Hepatocyte (in vitro differentiated cells): Measurements from ENCODE around the gene PLBD2. TPM values are rescaled to one million over a fixed set of nuclear protein-coding genes. Genes with fewer than 3 reads are reported as not detected.

Experiments
- DNase-seq: peaks from one replicate; pipeline ENCODE4 v3.0.0-alpha.2; 2016; ENCODE audit warnings: low spot score
- H2AFZ ChIP-seq: fragments of 200-600 bp; sonication (generic); 2 replicates; pipeline ENCODE4 v1.6.0; 2016; ENCODE audit warnings: antibody characterized with exemption, mild to moderate bottlenecking
- H3K27ac ChIP-seq: fragments of 200-600 bp; sonication (generic); 2 replicates; pipeline ENCODE4 v1.5.1; 2016; ENCODE audit warnings: mild to moderate bottlenecking
- H3K27me3 ChIP-seq: fragments of 200-600 bp; sonication (generic); 2 replicates; pipeline ENCODE4 v1.6.1; 2016
- H3K36me3 ChIP-seq: fragments of 200-600 bp; sonication (generic); replicated peaks from 2 replicates; pipeline ENCODE4 v1.5.1; 2016; ENCODE audit warnings: low read depth; ENCODE audit not compliant: insufficient read depth
- H3K4me1 ChIP-seq: fragments of 200-600 bp; sonication (generic); 2 replicates; pipeline ENCODE4 v1.5.1; 2016; ENCODE audit warnings: mild to moderate bottlenecking, moderate library complexity; ENCODE audit not compliant: insufficient read depth
- H3K4me2 ChIP-seq: fragments of 200-600 bp; sonication (generic); 2 replicates; pipeline ENCODE4 v1.6.0; 2016
- H3K4me3 ChIP-seq: fragments of 200-600 bp; sonication (generic); 2 replicates; pipeline ENCODE4 v1.5.1; 2016; ENCODE audit warnings: mild to moderate bottlenecking
- H3K79me2 ChIP-seq: fragments of 200-600 bp; sonication (generic); 2 replicates; pipeline ENCODE4 v1.6.0; 2017; ENCODE audit warnings: mild to moderate bottlenecking
- H3K9me2 ChIP-seq: fragments of 200-600 bp; sonication (generic); replicated peaks from 2 replicates; pipeline ENCODE4 v1.6.0; 2017; ENCODE audit warnings: mild to moderate bottlenecking; ENCODE audit not compliant: insufficient read depth
- H3K9me3 ChIP-seq: fragments of 200-600 bp; sonication (generic); 2 replicates; pipeline ENCODE4 v1.5.1; 2016; ENCODE audit warnings: low read depth, mild to moderate bottlenecking
- H4K20me1 ChIP-seq: fragments of 200-600 bp; sonication (generic); 2 replicates; pipeline ENCODE4 v1.6.0; 2016; ENCODE audit warnings: mild to moderate bottlenecking; ENCODE audit not compliant: insufficient read depth, poor library complexity, severe bottlenecking
- EZH2 ChIP-seq: fragments of 200-600 bp; sonication (generic); IDR thresholded peaks from 2 replicates; pipeline ENCODE4 v1.6.1; 2016; ENCODE audit warnings: antibody characterized with exemption, mild to moderate bottlenecking, borderline replicate concordance
- EZH2phosphoT487 ChIP-seq: fragments of 200-600 bp; sonication (generic); IDR thresholded peaks from one replicate; pipeline ENCODE4 v1.6.1; 2018; ENCODE audit warnings: antibody characterized with exemption, mild to moderate bottlenecking, low read depth, moderate library complexity; ENCODE audit not compliant: unreplicated experiment, severe bottlenecking
- WGBS: methylation state at CpG from one replicate; pipeline ENCODE4 v1.1.6; 2016; ENCODE audit warnings: low lambda C conversion rate; ENCODE audit errors: missing lambda C conversion rate; 5-methylcytosine and 5-hydroxymethylcytosine counted together
- polyA plus RNA-seq: library from polyadenylated mRNA; unstranded; fragments of >200 nt; fragmentation: Nextera tagmentation; extraction: Ambion mirVana; gene quantifications from 2 replicates; pipeline ENCODE4 v1.2.1, GENCODE V29; 2016
- total RNA-seq: library from RNA; depleted of rRNA; stranded (reverse); fragments of >200 nt; gene quantifications from 2 replicates; pipeline ENCODE4 v1.2.3, GENCODE V29; 2014
- TF ChIP-seq, protein P1 (sequence below): fragments of 200-600 bp; sonication (generic); IDR thresholded peaks from 2 replicates; pipeline ENCODE4 v1.5.1; 2016; ENCODE audit warnings: antibody characterized with exemption, mild to moderate bottlenecking; ENCODE audit not compliant: poor library complexity

Gene PLBD2
- total and polyA plus RNA-seq, 2 experiments from 2014 or later: 32.5 to 47.6 TPM

DNA sequence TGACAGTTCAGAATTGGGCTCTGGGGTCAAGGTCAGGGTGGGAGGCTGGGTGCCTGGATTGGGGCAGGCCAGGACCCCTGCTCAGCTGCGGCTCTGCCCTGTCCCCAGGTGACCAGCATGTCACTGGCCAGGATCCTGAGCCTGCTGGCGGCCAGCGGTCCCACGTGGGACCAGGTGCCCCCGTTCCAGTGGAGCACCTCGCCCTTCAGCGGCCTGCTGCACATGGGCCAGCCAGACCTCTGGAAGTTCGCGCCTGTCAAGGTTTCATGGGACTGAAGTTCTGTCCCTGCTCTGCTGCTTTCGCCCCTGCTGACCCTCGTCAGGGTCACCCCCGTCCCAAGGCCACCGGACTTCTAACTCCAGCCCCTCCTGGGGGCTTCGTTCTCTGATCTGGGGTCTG lies 30.0 kb downstream of the PLBD2 start:
- TF ChIP-seq, protein P1, sequence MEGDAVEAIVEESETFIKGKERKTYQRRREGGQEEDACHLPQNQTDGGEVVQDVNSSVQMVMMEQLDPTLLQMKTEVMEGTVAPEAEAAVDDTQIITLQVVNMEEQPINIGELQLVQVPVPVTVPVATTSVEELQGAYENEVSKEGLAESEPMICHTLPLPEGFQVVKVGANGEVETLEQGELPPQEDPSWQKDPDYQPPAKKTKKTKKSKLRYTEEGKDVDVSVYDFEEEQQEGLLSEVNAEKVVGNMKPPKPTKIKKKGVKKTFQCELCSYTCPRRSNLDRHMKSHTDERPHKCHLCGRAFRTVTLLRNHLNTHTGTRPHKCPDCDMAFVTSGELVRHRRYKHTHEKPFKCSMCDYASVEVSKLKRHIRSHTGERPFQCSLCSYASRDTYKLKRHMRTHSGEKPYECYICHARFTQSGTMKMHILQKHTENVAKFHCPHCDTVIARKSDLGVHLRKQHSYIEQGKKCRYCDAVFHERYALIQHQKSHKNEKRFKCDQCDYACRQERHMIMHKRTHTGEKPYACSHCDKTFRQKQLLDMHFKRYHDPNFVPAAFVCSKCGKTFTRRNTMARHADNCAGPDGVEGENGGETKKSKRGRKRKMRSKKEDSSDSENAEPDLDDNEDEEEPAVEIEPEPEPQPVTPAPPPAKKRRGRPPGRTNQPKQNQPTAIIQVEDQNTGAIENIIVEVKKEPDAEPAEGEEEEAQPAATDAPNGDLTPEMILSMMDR: no peak
- TF ChIP-seq EZH2 (no peak), EZH2phosphoT487 (no peak)
- H3K4me1 ChIP-seq: no peaks in the 10 kb centered on the region
- no peaks in the 10 kb centered on the region for H3K27me3 ChIP-seq
- no peaks in the 10 kb centered on the region for H3K36me3 ChIP-seq
- H3K4me3 ChIP-seq: no peak overlapping the region
- WGBS: 97% methylated on average over 14 of the region's 14 CpGs
- H2AFZ ChIP-seq: no peak overlapping the region
- no peak for DNase-seq
- H4K20me1 ChIP-seq: no peaks in the 10 kb centered on the region
- no peak overlapping the region for H3K27ac ChIP-seq
- H3K4me2 ChIP-seq: no peak overlapping the region
- no peaks in the 10 kb centered on the region for H3K79me2 ChIP-seq
- no peaks in the 10 kb centered on the region for H3K9me2 ChIP-seq
- no peaks in the 10 kb centered on the region for H3K9me3 ChIP-seq

DNA sequence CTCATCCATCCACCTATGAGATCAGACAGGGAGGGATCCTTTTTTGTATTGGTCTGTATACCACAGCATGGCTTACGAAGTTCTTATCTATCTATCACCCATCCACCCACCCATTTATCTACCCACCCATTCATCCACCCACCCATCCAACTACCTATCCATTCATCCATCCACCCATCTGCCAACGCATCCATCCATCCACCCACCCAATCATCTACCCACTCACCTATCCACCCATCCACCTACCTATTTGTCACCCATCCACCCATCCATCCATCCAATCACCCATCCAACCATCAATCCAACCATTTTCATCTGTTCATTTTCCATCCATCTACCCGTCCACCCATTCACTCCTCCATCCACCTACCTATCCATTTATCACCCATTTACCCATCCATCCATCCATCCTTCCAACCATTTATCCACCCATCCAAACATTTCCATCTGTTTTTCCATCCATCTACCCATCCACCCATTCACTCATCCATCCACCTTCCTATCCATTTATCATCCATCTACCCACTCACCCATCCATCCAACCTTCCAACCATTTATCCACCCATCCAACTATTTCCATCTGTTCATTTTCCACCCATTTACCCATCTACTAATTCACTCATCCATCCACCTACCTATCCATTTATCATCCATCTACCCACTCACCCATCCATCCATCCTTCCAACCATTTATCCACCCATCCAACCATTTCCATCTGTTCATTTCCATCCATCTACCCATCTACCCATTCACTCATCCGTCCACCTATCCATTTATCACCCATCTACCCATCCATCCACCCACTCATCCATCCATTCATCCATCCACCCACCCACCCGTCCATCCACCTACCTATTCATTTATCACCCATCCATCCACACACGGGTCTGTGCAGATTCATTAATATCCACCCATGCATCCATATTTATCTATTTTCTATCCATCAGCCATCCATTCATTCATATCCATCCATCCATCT lies 32.0 kb downstream of the PLBD2 start:
- Histone ChIP-seq H3K9me2 (no peaks in the 10 kb centered on the region), H3K4me3 (no peak overlapping the region), H3K36me3 (no peaks in the 10 kb centered on the region), H3K4me2 (no peak overlapping the region), H3K4me1 (no peaks in the 10 kb centered on the region), H2AFZ (no peak overlapping the region), H3K9me3 (no peaks in the 10 kb centered on the region), H4K20me1 (no peaks in the 10 kb centered on the region), H3K27me3 (no peaks in the 10 kb centered on the region), H3K79me2 (no peaks in the 10 kb centered on the region), H3K27ac (no peak overlapping the region)
- WGBS: 94% methylated on average over 6 of the region's 6 CpGs
- TF ChIP-seq EZH2 (no peak), EZH2phosphoT487 (no peak)
- TF ChIP-seq, protein P1: no peak
- no peak for DNase-seq

DNA sequence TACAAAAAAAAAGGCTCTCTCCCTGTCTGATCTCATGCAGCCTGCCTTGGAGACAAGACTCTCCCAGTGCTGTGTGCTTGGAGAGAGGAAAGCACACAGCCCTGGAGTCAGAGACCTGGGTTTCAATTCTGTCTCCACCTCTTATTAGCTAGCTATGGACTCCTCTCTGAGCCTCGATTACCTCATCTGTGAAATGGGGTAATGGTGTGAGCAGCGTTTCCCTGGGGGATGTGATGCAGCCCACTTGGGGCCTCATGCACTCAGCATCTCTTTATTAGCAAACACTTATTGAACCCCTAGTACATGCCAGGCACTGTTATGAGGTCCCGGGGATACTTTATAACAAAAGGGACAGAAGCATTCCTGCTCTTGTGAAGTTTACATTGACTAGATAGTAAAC lies 32.8 kb downstream of the PLBD2 start:
- H3K4me1 ChIP-seq: no peaks in the 10 kb centered on the region
- H3K79me2 ChIP-seq: no peaks in the 10 kb centered on the region
- DNase-seq: no peak
- H3K27me3 ChIP-seq: no peaks in the 10 kb centered on the region
- no peak overlapping the region for H2AFZ ChIP-seq
- H4K20me1 ChIP-seq: no peaks in the 10 kb centered on the region
- no peaks in the 10 kb centered on the region for H3K36me3 ChIP-seq
- WGBS: 94% methylated on average over 3 of the region's 3 CpGs
- H3K4me2 ChIP-seq: no peak overlapping the region
- TF ChIP-seq EZH2 (no peak), EZH2phosphoT487 (no peak)
- TF ChIP-seq, protein P1: no peak
- no peak overlapping the region for H3K27ac ChIP-seq
- no peaks in the 10 kb centered on the region for H3K9me2 ChIP-seq
- no peak overlapping the region for H3K4me3 ChIP-seq
- no peaks in the 10 kb centered on the region for H3K9me3 ChIP-seq
